GM23248 (cell line): ENCODE results near the gene RERE.

ENCODE experiments used
- EZH2 ChIP-seq: fragments of 200-600 bp; sonication (generic); IDR thresholded peaks from 2 replicates; pipeline ENCODE4 v1.6.1; 2018; ENCODE audit warnings: antibody characterized with exemption, mild to moderate bottlenecking; ENCODE audit not compliant: insufficient read depth, poor library complexity, severe bottlenecking
- EZH2phosphoT487 ChIP-seq: fragments of 200-600 bp; sonication (generic); IDR thresholded peaks from 2 replicates; pipeline ENCODE4 v1.6.1; 2018; ENCODE audit warnings: antibody characterized with exemption, moderate library complexity, mild to moderate bottlenecking, low read depth; ENCODE audit not compliant: insufficient read depth

GRCh38 chr1:8551057-8551456 is 266.4 kb downstream of the RERE start:
- TF ChIP-seq EZH2 = no peak
- TF ChIP-seq EZH2phosphoT487 = no peak
